NOMO-1 treated with DMSO at 0.1 percent for 48 hours (cell line): Measurements from ENCODE around the gene GRIP1.
"Not testable (repeated sequence)": the region's sequence is repeated elsewhere in the genome, so short reads cannot be mapped to it uniquely, and the experiment has no call there.

Experiments
- DNase-seq: peaks from one replicate; lab custom pipeline; 2025; ENCODE audit not compliant: unreplicated experiment; lab: John Stamatoyannopoulos, UW

GRIP1 gene

DNA sequence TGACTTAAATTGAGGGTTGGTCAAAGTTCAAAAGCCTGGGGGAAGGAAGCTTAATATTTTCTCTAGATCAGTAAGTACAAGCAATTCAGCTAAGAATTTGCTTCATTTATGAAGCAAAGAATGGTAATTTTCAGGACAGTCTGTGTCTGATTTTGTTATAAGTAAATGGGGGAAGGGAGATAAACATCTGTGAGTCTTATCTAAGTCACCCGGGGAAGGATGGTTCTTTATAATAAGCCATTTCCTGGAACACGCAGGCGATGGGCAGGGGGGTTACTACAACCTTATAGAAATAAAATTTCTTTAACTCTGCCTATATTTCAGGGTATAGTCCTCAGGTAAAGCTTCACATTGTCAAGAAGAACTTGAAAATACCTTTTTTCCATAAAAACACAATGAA lies 333.7 kb downstream of the GRIP1 start:
- DNase-seq: no peak

GRCh38 chr12:66341126-66341525 lies 337.8 kb downstream of the GRIP1 start:
- no peak for DNase-seq

DNA sequence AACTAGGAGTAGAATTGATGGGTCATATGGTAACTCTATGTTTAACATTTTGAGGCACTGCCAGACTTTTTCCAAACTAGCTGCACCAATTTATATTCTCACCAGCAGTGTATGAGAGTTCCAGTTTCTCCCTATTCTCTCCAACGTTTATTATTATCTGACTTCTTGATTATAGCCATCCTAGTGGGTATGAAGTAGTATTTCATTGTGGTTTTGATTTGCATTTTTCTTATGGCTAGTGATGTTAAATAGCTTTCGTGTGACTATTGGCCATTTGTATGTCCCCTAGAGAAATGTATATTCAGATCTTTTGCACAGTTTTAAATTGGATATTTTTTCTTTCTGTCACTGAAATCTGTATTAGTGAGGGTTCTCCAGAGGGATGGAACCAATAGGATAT lies 338.7 kb downstream of the GRIP1 start:
- no peak for DNase-seq

DNA sequence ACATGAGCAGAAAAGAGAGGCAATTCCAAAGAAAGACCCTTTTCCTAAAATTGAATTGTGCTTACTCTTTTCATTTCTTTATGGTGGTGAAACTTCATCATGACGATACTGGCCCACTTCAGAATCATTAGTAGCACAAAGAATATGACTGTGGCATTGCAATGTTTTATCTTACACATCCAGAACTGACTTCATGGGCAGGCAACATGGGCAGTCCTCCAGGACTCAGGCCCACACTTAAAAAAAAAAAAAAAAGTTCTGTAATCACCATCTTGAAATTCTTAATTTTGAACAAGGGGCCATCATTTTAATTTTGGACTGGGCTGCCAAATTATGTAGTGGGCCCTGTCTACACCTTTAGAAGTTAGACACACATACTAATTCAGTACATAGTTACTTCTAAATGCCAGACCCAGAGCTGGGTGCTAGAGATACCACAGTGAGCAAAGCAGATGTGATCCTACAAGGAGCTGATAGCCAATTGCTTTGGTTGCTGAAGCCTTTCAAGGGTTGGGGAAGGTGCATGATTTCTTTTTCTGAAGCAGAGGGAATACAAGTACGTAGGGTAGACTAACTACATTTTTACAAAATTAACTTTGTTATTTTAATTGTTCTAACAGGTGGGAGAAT lies 341.4 kb downstream of the GRIP1 start:
- DNase-seq: no peak

DNA sequence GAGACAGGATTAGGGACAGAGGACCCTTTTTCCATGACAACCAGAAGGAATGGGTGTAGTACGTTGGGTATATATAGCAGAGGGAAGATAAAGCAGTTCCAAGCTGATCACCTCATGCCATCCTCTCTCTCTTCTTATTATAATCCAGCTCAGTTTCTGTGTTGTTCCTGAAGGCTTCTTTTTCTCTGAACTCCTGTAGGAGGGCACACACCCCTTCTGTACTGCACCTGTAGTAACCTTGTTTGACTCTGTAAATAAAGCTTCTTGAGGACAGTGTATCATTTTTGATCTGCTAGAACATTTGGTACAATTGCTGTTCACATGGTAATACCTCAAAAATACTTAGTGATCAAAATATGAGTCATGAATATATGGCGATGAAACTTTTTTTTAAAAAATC lies 343.1 kb downstream of the GRIP1 start:
- no peak for DNase-seq

DNA sequence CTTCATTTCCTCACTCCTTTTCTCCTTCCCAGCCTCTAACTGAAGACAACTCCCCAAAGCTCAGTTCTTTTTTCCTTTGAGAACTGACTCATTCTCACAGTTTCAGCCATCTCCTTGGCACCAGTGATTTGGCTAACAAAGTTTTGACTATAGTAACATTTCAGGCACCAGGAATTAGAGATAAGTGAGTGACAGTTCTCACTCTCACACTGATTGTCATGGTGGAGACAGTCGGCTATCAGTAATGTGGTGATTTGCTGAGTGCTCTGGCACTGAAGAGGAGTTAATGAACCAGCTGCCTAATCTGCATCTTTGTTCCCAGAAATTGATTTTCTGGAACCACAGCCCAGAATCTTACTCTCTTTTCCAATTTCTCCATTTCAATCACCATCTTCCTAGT lies 347.1 kb downstream of the GRIP1 start:
- DNase-seq: no peak

DNA sequence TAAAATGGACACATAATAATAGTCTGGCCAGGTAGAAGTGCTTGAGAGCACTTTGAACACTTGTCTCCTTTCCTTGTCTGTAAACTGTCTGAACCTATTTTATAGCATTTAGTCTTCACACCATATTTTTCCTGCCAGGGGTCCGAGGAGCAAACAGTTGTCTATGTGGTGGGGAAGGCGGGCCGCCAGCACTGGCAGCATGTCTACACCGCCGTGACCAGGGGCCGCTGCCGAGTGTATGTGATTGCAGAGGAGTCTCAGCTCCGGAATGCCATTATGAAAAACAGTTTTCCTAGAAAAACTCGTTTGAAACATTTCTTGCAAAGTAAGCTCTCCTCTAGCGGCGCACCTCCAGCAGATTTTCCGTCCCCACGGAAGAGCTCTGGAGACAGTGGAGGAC lies 347.9 kb downstream of the GRIP1 start:
- DNase-seq: no peak

DNA sequence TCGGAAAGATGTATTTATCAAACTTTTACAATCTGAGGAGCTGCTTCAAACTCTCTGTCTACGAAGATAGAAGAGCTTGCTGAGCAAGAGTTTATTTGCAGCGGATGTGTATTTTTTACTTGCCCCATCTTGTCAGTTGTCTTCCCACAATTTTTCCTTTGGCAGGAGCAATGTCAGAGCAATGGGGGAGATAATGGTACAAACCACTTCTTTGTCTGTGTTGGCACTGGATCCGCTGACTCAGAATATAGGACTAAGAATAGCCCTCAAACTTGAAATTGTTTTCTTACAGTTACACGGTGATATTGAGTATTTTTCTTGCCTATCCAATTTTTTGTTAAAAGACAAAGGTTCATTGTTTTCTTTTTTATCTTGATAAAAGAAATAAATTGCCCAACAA lies 348.9 kb downstream of the GRIP1 start:
- no peak for DNase-seq

DNA sequence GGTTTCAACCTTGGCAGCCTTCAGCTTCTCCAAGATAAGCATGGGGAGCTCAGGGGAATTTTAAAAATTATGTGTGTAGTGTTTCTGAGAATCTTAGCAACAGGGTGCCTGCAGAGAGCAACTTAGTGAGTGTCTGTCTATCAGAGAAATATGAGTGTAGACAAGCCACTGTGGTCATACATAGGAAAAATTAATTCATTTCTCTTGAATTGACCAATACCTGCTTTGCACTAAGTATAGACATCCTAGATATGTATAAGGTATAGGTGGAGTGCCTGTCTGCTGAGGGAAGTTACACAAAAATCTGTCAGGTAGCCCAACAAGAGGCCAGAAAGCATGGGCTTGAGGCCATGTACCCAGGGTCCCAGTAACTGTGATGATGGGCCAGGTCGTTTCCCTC lies 355.9 kb downstream of the GRIP1 start:
- no peak for DNase-seq

DNA sequence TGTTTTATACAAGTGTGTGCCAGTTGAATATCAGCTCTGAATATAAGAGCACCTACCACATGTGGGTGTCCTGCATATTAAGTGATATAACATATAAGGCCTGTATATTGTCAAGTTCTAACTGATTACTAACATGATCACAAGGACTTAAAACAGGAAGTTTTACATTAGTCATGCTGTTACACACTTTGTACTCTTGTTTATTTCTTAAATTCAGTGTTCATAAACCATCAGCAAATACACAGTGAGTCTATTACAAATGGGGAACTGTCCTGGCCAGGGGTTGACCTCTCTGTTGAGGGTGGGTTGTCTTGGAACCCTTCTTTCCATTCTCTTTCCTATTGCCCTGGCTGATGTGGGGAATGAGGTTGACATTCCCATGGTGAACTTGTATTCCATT lies 357.4 kb downstream of the GRIP1 start:
- peak; percentile 5 for DNase-seq

DNA sequence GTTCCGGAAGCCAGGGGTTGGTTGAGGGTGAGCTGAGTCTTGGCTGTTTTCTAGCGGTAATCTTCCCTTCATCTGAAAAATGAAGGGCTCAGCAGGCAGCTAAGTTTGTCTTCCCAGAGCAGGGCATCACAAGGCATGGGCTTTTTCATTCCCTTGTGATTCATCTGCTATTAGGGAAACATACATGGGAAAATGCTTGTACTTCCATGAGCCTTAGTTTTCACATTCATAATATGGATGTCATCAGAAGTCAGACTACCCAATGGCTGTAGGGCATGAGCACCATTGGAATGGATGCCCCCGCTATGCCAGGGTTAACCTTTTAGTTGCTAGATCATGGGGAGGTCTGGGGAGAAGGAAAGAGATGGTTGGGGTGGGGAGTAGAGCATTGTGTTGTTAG lies 357.9 kb downstream of the GRIP1 start:
- no peak for DNase-seq

DNA sequence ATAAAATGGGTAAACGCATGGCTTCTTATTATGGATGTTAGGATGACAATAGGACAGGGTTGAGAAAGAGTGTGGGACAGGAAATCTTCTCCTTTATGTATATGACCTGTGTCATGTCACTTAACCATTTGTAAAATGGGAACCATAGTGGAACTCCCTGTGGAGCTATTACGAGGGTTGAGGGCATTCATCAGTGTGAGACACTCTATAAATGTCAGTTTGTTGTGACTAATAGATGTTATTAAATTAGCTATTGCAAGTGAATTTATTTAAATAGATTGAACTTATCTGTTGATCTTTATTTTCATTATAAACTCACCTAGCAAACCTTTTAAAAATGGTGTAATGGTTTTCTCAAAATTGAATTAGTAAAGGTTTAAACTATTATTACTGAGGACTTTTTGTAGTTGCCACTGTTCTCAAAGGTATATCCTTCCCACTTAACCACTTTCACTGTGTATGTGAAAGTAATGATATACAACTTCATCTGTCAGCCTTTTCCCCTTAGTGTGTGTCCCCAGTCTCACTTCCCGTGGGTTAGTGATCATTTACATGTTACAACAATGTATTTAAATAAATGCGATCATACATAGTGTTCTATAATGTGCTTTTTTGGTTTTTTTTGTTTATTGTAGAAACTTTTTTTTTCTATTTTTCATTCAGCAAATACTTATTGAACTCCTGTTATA lies 359.5 kb downstream of the GRIP1 start:
- no peak for DNase-seq

GRCh38 chr12:66314278-66314677 lies 364.6 kb downstream of the GRIP1 start:
- no peak for DNase-seq

DNA sequence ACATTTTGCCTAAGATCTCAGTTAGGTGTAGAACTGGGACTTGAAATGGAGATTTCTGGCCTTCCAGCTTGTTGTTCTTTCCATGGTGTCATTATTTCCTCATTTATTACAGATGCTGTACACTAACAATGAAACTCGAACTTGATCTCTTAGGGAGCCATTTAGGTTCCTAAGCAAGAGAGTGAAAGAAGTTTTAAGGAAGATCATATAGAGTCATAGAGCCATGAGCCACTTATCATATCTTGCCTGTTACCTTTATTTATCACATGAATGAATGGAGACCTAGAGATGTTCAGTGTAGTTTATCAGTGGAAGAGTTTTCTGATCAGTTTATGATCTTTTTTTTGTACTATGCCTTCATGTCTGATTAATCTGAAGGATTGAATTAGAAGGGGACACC lies 366.7 kb downstream of the GRIP1 start:
- no peak for DNase-seq

- no peak for DNase-seq
Observed at GRCh38 chr12:66309606-66310005, 369.3 kb downstream of the GRIP1 start.

GRCh38 chr12:66304296-66304900 lies 374.5 kb downstream of the GRIP1 start:
- no peak for DNase-seq

GRCh38 chr12:66303316-66303804 lies 375.5 kb downstream of the GRIP1 start:
- not testable (repeated sequence) for DNase-seq

DNA sequence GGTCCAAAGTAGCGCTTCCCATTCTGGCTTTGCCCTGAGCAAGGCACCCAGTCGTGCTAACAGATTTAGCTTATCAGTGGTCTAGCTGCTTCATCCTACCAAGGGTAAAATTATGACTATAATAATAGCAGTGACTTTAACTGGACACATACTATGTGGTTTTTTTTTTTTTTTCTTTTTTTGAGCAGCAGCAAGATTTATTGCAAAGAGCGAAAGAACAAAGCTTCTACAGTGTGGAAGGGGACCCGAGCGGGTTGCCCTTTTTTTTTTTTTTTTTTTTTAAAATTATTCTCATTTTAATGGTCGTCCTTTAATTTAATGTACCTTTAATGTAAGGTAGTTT lies 376.1 kb downstream of the GRIP1 start:
- DNase-seq: no peak

- DNase-seq: peak; percentile 92
Observed at GRCh38 chr12:66301944-66302826, 376.7 kb downstream of the GRIP1 start, which contains the start of gene HELB. Gene HELB, plus strand, starts transcription at chr12:66302493. Its CDS starts 111 bp downstream, at chr12:66302604.

DNA sequence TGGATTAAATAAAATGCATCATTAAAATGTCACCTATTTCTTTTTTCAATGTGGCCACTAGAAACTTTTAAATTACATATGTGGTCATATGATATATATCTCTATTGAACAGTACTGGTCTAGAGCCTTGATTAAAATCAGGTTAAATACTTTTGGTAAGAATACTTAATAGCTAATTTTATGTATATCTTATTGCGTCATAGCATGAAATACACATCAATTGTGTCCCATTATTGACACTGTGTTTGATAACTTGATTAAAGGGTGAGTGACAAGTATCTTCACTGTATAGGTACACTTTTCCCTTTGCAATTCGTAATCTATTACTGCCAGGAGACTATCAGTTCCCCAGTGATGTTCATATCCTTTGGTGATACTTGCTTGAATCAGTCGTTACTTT lies 381.0 kb downstream of the GRIP1 start:
- no peak for DNase-seq
